Suppressor macrophage treated with lipopolysaccharide for 4 hours (primary cell): ENCODE data around the gene FPR2.
A peak's percentile ranks its signal among the peaks of the same experiment; 100 is the strongest.
"Not testable (repeated sequence)": the region's sequence is repeated elsewhere in the genome, so short reads cannot be mapped to it uniquely, and the experiment has no call there.

Experiments used
- DNase-seq: peaks from one replicate; pipeline ENCODE4 v3.0.0-alpha.2; 2020

Gene FPR2, protein sequence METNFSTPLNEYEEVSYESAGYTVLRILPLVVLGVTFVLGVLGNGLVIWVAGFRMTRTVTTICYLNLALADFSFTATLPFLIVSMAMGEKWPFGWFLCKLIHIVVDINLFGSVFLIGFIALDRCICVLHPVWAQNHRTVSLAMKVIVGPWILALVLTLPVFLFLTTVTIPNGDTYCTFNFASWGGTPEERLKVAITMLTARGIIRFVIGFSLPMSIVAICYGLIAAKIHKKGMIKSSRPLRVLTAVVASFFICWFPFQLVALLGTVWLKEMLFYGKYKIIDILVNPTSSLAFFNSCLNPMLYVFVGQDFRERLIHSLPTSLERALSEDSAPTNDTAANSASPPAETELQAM

GRCh38 chr19:51760697-51761356 is at the start of gene FPR2:
FPR2 (plus strand) TSS chr19:51761180; CDS start chr19:51768659, 7,479 bp downstream.
- peak; percentile 81 for DNase-seq

DNA sequence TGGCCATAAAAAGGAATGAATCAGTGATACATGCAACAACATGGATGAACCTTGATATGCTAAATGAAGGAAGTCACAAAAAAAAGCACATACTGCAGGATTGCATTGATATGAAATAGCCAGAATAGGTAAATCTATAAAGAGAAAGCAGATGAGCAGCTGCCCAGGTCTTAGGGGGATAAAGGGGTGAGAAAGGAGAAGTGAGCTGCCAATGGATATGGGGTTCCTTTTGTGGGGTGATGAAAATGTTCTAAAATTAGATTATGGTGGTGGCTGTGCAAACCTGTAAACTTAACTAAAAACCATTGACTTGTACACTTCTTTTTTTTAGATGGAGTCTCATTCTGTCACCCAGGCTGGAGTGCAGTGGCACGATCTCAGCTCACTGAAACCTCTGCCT is 49.3 kb upstream of the FPR2 start:
- DNase-seq: no peak

DNA sequence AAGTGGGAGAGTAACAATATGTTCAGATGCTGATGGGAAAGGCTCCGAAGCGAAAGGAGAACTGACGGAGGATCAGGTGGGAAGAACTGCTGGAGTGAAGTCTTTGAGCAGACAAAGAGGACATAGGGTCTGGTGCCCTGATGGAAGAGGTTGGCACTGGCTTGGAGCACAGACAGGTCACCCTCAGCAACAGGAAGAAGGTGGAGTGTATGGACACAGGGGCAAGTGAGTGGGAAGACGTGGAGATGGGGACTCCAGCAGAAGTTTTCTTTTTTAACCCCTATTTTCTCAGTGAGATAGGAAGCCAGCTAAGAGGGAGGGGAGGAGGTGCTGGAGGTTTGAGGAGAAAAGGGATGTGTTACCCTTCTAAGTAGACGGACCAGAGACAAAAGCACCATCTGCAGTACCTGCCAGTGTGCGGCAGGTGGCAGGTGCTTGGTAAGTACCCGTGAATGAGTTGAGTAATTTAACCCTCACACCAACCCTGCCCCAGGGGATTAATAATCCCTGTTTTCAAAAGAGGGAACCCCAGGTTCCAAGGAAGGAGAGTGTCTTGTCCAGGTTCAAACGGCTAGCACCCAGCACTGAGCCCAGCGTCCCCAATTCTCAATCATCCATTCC is 48.4 kb upstream of the FPR2 start:
- no peak for DNase-seq

- DNase-seq: no peak
Measured at GRCh38 chr19:51713319-51714285, 47.4 kb upstream of the FPR2 start.

DNA sequence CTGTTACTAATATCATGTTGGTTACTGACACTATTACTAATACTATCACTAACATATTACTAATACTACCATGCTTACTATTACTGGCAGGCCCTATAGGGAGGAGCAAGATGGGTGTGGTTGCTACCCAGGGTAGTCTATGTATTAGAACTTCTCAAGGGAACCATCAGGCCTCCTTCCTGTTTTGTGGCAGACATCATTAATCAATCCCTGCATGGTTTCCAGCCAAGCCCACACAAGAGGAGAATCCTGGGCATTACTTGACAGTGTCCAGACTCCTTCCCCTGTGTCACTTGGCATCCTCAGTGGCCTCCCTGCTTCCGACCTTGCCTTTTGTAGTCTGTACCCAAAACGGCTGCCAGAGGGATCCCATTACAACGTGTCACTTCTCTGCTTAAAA is 46.1 kb upstream of the FPR2 start:
- DNase-seq: peak; percentile 67

GRCh38 chr19:51715850-51716249 is 45.1 kb upstream of the FPR2 start:
- DNase-seq: no peak

DNA sequence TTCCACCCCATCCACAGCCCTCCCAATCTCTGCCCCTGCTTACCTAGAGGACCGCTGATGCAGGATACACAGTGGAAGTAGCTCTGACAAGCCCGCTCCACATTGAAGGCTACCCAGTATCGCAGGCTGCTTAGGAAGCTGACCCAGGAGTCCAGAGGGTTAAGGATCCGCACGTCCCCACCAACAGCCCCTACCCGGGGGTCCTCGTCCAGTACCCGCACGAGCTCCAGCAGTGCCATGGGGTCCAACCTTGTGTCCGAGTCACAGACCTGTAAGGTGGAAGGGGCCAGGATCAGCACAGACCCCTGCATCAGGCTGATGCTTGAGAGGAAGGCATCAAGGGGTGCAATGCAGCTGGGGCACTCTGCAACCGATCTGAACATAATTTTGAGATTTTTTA is 44.1 kb upstream of the FPR2 start:
- no peak for DNase-seq

DNA sequence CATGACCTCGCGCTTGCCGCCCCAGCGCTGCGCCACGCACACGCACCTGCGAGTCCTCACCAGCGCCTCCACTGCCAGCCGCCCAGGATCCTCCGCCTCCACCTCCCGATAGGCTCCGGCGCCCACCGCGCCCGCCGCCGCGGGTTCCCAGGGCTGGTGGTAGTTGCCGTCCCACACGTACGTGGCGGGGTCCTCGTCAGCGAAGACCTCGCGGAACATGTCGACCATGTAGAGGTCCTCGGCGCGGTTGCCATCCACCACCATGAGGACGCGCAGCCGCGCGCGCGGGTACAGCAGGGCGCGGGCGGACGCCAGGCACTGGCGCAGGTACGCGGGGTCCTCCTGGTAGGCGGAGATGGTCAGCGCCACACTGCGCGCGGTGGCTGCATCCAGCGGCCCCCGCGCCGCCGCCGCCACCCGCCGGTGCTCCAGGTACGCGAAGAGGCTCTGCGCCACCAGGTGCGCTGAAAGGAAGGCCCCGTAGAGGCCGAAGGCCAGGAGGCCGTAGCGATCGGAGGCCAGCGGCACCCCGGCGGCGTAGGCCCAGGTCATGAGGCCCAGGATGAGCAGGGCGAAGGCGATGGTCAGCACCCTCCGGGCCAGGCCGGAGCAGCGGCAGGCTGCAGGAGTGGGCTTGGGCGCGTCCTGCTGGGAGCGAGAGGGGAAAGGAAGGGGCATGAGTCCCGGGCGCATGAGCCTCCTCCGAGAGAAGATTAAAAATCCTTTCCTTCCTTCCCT is 41.6 kb upstream of the FPR2 start:
- no peak for DNase-seq

GRCh38 chr19:51721905-51722304 is 39.1 kb upstream of the FPR2 start:
- DNase-seq: no peak

DNA sequence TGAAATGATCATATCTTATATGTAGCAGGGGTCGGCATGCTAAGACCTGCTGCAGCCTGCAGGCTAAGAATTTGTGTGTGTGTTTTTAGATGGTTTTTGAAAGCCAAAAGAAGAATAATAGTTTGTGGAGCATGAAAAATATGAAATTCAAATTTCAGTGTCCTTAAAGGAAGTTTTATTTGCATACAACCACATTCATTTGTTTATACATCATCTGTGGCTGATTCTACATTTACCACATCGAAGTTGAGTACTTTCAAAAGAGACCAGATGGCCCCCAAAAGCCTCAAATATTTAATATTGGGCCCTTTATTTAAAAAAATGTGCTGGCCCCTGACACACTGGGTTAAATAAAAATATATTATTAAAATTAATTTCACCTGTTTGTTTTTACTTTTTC is 38.5 kb upstream of the FPR2 start:
- no peak for DNase-seq

DNA sequence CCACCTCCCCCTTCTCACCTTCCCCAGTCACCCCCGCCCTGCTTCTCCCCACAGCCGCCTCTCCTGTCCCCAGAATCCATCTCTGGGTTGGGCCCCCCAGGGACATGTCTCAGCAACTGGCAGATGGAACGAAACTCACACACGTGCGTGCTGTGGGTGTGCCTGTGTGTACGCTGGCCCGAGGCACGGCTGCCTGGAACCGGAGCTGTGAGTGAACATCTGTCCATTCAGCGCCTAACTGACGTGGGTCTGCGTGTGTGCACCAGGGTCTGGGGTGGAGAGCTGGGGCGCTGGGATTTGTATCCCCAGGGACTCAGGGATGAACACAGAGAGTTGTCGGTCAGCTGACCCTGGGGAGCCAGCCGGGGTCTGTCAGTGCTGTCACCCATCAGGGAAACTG is 36.4 kb upstream of the FPR2 start:
- no peak for DNase-seq

DNA sequence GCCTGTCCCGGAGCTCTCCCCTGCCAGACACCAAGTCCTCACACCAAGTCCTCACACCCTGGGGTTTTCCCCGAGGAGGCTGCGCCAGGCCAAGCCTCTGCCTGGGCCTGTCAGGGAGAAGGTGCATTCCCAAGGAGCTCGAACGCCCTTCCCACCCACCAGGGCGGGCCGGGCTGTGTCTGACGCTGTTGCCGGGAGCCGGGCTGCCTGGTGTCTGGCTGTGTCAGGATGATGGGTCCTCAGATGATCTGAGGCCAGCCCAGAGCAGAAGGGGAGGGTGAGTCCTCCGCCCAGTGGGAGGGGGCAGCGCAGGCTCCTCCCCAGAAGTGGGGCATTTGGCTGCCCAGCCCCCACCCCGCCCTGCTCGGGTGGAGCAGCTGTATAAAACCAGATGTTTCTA is 34.9 kb upstream of the FPR2 start:
- DNase-seq: peak; percentile 44

DNA sequence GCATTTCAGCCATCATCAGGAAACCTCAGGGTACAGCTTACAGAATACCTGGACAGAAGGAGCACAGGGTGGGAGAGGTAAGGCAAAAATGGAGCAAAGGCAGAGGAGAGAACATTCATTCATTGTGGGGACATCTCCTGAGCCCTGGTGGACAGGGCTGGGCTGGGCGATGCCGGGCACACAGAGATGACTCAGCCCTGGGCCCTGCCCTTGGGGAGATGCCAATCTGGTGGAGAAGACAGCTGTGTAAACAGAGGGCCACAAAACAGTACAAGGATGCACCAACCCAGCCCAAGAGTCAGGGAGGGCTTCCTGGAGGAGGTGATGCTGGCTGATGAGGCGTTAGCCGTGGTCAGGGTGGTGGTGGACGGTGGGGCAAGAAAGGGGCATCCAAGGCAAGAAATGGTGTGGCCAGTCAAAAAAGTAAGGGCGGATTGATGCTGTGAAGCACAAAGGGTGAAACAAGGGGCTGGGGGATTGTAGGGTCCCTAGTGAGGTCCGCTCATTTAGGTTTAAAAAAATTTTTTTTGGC is 33.6 kb upstream of the FPR2 start:
- DNase-seq: no peak

DNA sequence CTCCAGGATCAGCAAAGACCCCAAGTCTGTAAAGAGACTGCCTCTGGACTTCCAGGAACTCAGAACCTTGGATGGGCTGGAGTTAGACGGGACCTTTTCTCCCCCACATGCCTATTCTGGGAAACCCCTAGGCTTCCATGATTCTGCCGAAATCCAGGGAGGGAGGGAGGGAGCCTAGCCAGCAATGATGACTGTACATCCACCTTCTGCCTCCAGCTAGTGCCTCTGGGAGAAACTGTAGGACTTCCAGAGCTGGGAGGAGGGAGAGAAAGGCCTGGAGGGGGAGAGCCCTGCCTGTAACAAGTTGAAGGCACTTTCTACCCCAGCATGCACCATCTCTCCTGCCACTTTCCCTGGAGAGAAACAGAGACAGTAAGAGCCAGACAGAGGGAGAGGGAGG is 31.2 kb upstream of the FPR2 start:
- no peak for DNase-seq

DNA sequence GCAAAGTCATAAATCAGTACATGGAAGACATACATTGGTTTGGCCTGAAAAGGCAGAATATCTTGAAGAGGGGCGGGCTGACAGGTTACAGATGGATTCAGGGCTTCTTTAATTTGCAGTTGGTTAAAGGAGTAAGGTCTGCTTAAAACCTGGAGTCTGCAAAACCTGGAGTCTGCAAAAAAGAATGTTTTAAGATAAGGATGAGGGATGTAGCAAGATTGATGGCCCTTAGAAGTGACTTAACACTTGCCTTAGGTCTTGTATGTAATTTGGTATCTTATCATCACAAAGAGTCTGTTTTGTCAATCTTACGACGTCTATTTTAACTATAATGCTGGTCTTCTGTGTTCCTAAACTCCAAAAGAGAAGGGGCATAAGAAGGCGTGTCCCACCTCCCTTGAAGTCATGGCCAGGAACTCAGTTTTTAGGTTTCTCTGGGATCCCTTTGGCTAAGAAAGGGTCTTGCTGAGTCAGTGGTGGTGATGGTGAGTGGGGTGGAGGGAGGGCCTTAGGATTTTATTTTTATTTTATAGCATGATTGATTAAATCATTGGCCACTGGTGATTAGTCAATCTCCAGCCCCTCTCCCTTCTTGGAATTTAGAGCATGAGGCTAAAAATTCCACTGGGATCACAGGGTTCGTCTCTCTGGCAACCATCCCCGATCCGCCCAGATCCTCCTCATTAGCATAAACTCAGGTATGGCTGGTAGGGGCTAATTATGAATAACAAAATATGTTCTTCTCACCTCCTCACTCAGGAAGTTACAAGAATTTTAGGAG is 27.0 kb upstream of the FPR2 start:
- no peak for DNase-seq

DNA sequence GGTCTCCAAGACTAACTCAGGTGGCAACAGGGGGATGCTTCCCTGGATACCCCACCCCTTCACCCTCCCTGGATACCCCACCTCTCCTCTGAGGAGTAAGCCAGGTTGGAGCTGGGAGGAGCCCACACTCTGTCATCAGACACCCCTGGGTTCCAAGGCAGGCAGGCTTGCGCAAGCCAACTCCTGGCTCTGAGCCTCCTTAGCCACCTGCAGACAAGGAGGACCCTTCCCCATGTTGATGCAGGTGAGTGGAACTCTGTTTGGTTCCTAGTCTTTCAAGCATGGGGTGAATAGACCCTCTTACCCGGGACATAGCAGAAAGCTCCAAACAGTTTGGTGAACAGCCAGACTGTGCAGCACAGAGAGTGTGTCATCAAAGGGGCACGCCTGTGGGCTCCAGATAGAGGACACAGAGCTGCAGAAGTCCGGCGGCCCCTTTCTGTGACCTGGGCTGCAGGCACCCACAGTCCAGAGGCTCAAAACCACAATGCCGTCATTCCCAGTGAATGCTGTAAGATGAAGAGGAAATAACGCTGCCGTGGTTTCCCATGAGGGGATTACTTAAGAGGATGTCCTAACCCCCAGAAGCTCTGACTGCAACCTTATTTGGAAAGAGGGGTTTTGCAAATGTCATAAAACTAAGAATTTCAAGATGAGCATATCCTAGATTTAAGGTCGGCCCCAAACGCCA is 25.1 kb upstream of the FPR2 start:
- DNase-seq: peak; percentile 99

GRCh38 chr19:51737389-51737788 is 23.6 kb upstream of the FPR2 start:
- DNase-seq: no peak

- DNase-seq: no peak
Measured at GRCh38 chr19:51737924-51738323, 23.1 kb upstream of the FPR2 start.

GRCh38 chr19:51738523-51738922 is 22.5 kb upstream of the FPR2 start:
- DNase-seq: not testable (repeated sequence)

DNA sequence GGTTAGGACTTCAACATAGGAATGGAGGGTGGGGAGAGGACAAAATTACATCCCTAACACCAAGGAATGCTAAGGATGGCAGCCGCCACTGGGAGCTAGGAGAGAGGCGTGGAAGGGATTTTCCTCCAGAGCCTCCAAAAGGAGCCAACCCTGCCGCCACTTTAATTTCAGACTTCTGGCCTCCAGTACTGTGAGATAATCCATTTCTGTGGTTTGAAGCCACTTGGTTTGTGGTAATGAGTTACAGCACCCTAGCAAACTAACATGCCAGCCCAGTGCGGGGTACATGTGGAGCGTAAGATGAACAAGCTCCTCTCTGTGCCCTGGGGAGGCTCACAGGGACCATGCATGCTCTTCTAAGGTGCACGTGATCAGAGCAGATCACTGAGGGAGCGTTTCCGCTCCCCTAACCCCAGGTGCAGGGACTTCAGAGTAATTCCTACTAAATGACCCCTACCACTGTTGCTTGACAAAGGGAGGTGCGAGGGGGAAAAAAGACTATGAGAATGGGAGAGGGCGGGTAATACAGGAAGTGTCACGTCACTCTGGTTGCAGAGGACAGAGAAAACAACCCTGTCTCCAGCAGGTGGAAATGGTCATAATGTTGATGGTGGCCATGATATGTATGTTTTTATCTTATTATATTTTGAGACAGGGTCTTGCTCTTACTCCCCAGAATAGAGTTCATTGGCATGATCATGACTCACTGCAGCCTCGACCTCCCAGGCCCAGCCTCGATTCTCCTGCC is 21.3 kb upstream of the FPR2 start:
- no peak for DNase-seq
